Measurements from ENCODE around the gene NNAT.
A peak's percentile ranks its signal among the peaks of the same experiment; 100 is the strongest.
"Not testable (repeated sequence)": the region's sequence is repeated elsewhere in the genome, so short reads cannot be mapped to it uniquely, and the experiment has no call there.

Gene NNAT

DNA sequence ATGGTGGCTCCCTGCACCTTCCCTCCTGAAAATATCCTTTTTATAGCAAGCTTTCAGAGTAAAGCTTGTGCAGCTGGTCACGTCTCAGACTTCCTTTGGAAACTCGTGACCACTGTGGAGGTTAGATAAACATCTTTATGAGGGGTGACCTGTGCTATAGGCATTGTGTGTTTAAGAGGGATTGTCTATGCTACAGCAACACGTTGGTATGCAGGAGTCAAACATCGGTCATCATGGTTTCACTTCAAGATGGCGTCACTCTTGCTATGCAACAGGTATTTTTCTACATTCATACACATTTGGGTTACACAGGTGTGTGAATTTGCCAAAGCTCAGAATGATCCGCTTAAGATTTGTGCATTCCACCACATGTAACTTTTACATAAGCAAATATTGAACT, 21.2 kb downstream of the NNAT start:
- no peak for ATAC-seq

DNA sequence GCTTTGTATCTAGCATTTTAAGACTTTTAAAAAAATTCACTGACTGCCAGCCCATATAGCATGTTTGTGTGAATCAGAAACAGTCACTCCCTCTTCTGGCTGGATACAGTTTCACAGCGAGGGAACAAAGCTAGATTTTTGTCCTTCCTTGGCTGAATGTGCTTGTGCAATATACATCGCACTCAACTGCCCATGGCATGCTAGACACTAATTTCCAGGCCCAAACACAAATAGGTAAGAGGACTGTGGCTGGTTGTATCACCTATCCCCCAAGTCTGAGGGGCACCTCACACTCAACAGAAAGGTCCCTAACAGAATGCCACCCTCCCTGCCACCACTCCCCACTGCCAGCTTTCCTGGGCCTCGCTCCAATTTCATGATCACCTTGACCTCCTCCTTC, 22.8 kb downstream of the NNAT start:
- ATAC-seq, result no peak

GRCh38 chr20:37544386-37544785, 23.3 kb downstream of the NNAT start:
- no peak for ATAC-seq

- ATAC-seq, result no peak
These were observed 24.5 kb downstream of the NNAT start for GRCh38 chr20:37545516-37545915.

DNA sequence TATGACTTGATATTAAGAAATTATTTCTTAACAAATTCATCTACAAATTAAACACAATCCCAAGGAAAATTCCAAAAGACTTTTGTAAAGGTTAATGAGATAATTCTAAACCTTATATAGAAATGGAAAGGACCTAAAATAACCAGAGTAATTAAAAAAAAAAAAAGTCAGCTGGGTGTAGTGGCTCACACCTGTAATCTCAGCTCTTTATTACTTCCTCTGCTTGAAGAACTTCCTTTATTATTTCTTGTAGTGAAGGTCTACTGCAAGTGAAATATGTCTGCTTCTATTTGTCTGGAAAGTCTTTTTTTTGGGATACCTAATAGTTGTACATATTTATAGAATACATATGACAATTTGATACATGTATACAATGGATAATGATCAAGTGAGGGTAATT, 26.9 kb downstream of the NNAT start:
- ATAC-seq, result no peak

GRCh38 chr20:37550101-37550920, 29.3 kb downstream of the NNAT start:
- ATAC-seq, result not testable (repeated sequence)

- not testable (repeated sequence) for ATAC-seq
These were observed 30.6 kb downstream of the NNAT start for GRCh38 chr20:37551660-37552059.

GRCh38 chr20:37552415-37552814, 31.4 kb downstream of the NNAT start:
- ATAC-seq, result peak; percentile 53 to 78

DNA sequence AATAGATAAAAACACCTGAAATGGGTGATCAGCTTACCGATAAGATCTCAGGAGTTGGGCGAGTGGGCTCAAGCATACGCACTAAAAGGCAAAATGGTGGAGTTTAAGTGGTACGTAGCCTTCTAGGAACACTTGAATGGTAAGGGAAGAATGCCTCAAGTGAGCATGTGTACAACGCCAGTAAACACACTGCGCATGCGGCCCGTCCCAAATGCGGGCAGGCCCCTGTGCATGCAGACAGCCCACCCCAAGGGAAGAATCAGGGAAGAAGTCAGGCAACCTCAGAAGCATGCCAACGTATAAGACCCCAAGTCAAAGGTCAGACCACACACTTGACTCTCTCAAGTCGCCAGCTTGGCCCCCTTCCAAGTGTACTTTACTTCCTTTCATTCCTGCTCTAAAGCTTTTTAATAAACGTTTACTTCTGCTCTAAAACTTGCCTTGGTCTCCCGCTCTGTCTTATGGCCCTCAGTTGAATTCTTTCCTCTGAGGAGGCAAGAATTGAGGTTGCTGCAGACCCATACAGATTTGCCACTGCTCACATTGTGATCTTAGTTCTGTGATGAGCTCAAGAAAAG, 33.8 kb downstream of the NNAT start:
- ATAC-seq, result not testable (repeated sequence)

- ATAC-seq, result no peak
These were observed 35.5 kb downstream of the NNAT start for GRCh38 chr20:37556538-37556937.

DNA sequence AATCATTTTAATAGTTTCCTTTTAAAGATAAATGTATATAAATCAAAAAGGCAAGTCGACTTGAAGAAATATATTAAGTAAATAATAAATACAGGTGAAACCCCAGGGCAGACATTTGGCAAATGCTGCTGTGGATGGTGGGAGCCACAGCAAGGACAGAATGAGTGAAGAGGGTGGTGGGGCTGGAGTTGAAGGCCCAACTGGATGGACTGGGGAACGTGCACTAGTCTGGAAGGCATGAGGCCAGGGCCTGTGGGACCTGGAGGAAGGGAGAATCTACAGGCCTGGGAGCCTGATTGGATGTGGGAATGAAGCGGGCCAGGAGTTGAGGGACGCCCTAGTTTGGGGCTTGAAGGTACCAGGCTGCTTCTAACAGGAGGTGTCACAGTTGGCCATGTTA, 37.3 kb downstream of the NNAT start:
- ATAC-seq, result no peak

DNA sequence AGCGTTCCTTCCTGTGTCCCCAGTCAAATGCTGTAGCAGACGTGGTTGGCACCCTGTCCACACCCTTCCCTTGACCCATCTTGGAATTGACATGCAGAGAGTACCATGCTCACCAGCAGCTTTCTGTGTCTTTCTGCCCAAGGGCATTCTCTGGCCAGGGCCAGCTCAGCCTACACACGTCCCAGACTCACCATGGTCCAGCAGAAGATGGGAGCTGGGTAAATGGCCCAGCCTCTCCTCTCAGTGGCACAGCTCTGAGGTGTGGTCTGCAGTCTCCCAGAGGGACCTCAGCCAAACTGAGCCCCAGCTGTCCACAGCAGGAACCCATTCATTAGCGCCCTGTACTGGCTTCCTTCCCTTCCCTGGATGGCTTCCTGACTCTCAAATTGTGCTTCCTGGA, 37.7 kb downstream of the NNAT start:
- ATAC-seq, result no peak

- no peak for ATAC-seq
These were observed 38.4 kb downstream of the NNAT start for GRCh38 chr20:37559312-37560027.

GRCh38 chr20:37560629-37561028, 39.6 kb downstream of the NNAT start:
- ATAC-seq, result no peak

- no peak for ATAC-seq
These were observed 41.8 kb downstream of the NNAT start for GRCh38 chr20:37562695-37563480.

- ATAC-seq, result no peak
These were observed 43.0 kb downstream of the NNAT start for GRCh38 chr20:37564016-37564387.

- no peak for ATAC-seq
These were observed 43.5 kb downstream of the NNAT start for GRCh38 chr20:37564388-37565133.

GRCh38 chr20:37565134-37565811, 44.2 kb downstream of the NNAT start:
- ATAC-seq, result no peak

DNA sequence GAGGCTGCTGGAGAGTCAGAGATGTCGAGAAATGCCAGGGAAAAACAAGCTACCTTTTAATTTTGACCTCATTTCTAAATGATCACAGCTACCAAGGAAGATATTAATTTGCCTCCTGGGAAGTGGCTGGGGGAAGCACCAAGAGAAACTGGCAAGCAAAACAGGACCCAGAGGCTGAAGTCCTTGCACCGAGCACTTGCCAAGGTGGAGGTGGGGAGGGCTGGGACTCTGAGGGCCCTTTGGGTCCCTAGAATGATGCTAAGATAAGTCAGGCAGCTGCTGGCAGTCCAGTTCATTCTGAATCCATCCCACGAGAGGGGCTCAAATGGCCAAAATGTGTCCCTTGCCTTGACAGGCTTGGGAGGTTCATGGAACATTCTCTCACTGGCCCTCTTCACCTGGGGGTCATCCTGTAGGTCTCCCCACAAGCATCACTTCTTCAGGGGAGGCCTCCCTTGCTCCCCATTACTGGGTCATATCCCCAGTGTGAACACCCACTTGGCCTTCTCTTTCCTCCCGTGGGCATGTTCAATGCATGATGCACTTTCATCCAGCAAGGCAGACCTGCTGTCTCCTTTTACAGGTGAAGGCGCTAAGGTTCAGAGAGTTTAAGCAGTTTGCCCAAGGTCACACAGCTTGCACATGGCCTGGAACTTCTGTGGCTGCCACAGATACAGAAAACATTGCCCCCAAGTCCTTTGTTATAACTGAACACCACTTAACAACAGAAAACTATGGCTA, 45.7 kb downstream of the NNAT start:
- ATAC-seq, result no peak

- ATAC-seq, result no peak
These were observed 46.2 kb downstream of the NNAT start for GRCh38 chr20:37567331-37567665.
